CD4-positive, alpha-beta T cell (primary cell): ENCODE data around the gene ABHD4. TPM values are rescaled to one million over a fixed set of nuclear protein-coding genes. Genes with fewer than 3 reads are reported as not detected.

Source experiments
- ATAC-seq: fragments of 200-7000 bp; cut with Tn5 transposase; one replicate; pipeline ENCODE4 v1.10.0; 2022; ENCODE audit warnings: mild to moderate bottlenecking; ENCODE audit not compliant: poor library complexity
- CTCF ChIA-PET: fragments of 350-600 bp; sonication (Branson Sonifier 250); formaldehyde crosslinking; loops from one replicate; lab custom pipeline; 2021; ENCODE audit warnings: antibody characterized with exemption, inconsistent platforms; lab: Charles Lee
- POLR2A ChIA-PET: fragments of 350-600 bp; sonication (Branson Sonifier 250); formaldehyde crosslinking; loops from one replicate; lab custom pipeline; 2021; ENCODE audit warnings: antibody characterized with exemption, inconsistent platforms; lab: Charles Lee
- DNase-seq, 14 experiments: peaks; one replicate each; pipeline ENCODE4 v3.0.0-alpha.2; 2013 to 2020; ENCODE audit warnings: mixed read lengths in 2 of 14
- H3K27ac ChIP-seq, 2 donors: one replicate each; pipeline versions ENCODE4 v1.5.1 to v1.7.0; 2013; ENCODE audit warnings: low read length in 2 of 2, low read depth in 1 of 2, mild to moderate bottlenecking in 1 of 2
- H3K27me3 ChIP-seq, 2 experiments: 1 replicate in 1 of 2; 2 replicates in 1 of 2; pipeline versions ENCODE4 v1.6.1 to v1.7.0; 2013; ENCODE audit warnings: low read length in 2 of 2, control low read depth in 1 of 2, mild to moderate bottlenecking in 1 of 2, moderate library complexity in 1 of 2; ENCODE audit not compliant: insufficient read depth in 2 of 2, control insufficient read depth in 1 of 2
- H3K36me3 ChIP-seq: one replicate; pipeline ENCODE4 v1.6.1; 2013; ENCODE audit warnings: low read length, control low read depth; ENCODE audit not compliant: insufficient read depth
- H3K4me1 ChIP-seq: one replicate; pipeline ENCODE4 v1.6.1; 2013; ENCODE audit warnings: low read length, control low read depth; ENCODE audit not compliant: insufficient read depth
- H3K4me3 ChIP-seq: one replicate; pipeline ENCODE4 v1.5.1; 2013; ENCODE audit warnings: mild to moderate bottlenecking, low read length, moderate library complexity
- H3K9me3 ChIP-seq, 2 experiments: 1 replicate in 1 of 2; 2 replicates in 1 of 2; pipeline versions ENCODE4 v1.6.1 to v1.7.0; 2013; ENCODE audit warnings: low read length in 2 of 2, mild to moderate bottlenecking in 2 of 2, control low read depth in 1 of 2, moderate library complexity in 1 of 2; ENCODE audit not compliant: control insufficient read depth in 1 of 2, insufficient read depth in 1 of 2
- H3K27ac Mint-ChIP-seq: one replicate; pipeline ENCODE4 v1.8.0; 2020; ENCODE audit warnings: mixed read lengths
- H3K27me3 Mint-ChIP-seq: one replicate; pipeline ENCODE4 v1.8.0; 2021; ENCODE audit warnings: mixed read lengths
- H3K36me3 Mint-ChIP-seq: one replicate; pipeline ENCODE4 v1.8.0; 2021; ENCODE audit warnings: low read depth, mixed read lengths
- H3K4me1 Mint-ChIP-seq: one replicate; pipeline ENCODE4 v1.8.0; 2021; ENCODE audit warnings: low read depth, mixed read lengths
- H3K4me3 Mint-ChIP-seq: one replicate; pipeline ENCODE4 v1.8.0; 2020; ENCODE audit warnings: mild to moderate bottlenecking, mixed read lengths
- H3K9me3 Mint-ChIP-seq: one replicate; pipeline ENCODE4 v1.8.0; 2020; ENCODE audit warnings: mixed read lengths
- intact Hi-C, 2 experiments: fragments of 100-400 bp; cut with DNase I in 1 of 2; cut with micrococcal nuclease in 1 of 2; formaldehyde crosslinking; loops; one replicate each; pipeline versions ENCODE4 v1.15.1 to v1.9.0; 2023 to 2025; cut with DNase I, micrococcal nuclease
- total RNA-seq, 174 experiments: library from RNA in 2 of 174; stranded (reverse) in 2 of 174; gene quantifications; one replicate each; pipeline ENCODE4 v1.2.3 and lab custom pipeline; 2021 to 2026
- TF ChIP-seq, protein P1 (sequence below): fragments of 200-600 bp; IDR thresholded peaks from one replicate; pipeline ENCODE4 v1.8.0; 2022; ENCODE audit warnings: antibody characterized with exemption, mild to moderate bottlenecking

ABHD4 gene
- total RNA-seq, 2 experiments from 2014 or later: 7.1 to 8.9 TPM

DNA sequence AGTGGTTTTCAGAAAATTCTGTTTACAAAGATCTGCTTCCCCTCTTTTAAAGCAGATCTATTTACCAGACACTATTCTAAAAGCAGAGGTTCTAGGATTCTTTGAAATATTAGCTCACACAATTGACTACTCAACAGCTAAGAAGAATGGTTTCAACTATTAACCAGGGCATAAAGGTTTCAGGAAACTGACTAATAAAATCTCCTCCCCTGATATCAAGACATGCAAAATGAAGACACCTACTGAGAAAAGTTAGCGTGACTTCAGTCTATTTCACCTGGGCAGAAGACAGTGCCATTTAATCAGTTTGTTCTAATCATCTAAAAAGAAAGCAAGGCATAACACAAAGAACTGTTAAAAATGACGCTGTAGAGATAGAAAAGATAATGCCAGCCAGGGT lies 31.3 kb upstream of the ABHD4 start:
- Histone ChIP-seq H3K27me3 (no peaks in the 10 kb centered on the region), H3K27ac (peak overlapping the region; percentile 79 to 92), H3K36me3 (peaks cover 23% of the 10 kb centered on the region), H3K4me1 (peaks cover 78% of the 10 kb centered on the region), H3K4me3 (no peak overlapping the region), H3K9me3 (no peaks in the 10 kb centered on the region)
- peak overlapping the region; percentile 73 for H3K4me3 Mint-ChIP-seq
- H3K27ac Mint-ChIP-seq: peak overlapping the region; percentile 97
- DNase-seq: peak in 4 of 14 experiments; percentile 21 to 65 (median 56)
- TF ChIP-seq, protein P1, sequence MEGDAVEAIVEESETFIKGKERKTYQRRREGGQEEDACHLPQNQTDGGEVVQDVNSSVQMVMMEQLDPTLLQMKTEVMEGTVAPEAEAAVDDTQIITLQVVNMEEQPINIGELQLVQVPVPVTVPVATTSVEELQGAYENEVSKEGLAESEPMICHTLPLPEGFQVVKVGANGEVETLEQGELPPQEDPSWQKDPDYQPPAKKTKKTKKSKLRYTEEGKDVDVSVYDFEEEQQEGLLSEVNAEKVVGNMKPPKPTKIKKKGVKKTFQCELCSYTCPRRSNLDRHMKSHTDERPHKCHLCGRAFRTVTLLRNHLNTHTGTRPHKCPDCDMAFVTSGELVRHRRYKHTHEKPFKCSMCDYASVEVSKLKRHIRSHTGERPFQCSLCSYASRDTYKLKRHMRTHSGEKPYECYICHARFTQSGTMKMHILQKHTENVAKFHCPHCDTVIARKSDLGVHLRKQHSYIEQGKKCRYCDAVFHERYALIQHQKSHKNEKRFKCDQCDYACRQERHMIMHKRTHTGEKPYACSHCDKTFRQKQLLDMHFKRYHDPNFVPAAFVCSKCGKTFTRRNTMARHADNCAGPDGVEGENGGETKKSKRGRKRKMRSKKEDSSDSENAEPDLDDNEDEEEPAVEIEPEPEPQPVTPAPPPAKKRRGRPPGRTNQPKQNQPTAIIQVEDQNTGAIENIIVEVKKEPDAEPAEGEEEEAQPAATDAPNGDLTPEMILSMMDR: no peak
- intact Hi-C loops: loop anchor here in 1 of 2 experiments (10.0 kb wide), 1 partner anchor 252 kb away; no protein-coding TSS in a partner anchor
- ATAC-seq: no peak
- peaks cover 86% of the 10 kb centered on the region for H3K4me1 Mint-ChIP-seq
- ChIA-PET CTCF (interaction anchor here (0.5 to 10.2 kb wide), 5 partner anchors 11 to 703 kb away, joined by 3 to 211 read pairs (median 3); no protein-coding TSS in a partner anchor), POLR2A (interaction anchor here (0.7 to 9.3 kb wide), 11 partner anchors 8 to 654 kb away, joined by 3 to 104 read pairs (median 4); partner anchors contain the start of gene DAD1)
- no peaks in the 10 kb centered on the region for H3K9me3 Mint-ChIP-seq
- no peaks in the 10 kb centered on the region for H3K27me3 Mint-ChIP-seq
- H3K36me3 Mint-ChIP-seq: peaks cover 35% of the 10 kb centered on the region

DNA sequence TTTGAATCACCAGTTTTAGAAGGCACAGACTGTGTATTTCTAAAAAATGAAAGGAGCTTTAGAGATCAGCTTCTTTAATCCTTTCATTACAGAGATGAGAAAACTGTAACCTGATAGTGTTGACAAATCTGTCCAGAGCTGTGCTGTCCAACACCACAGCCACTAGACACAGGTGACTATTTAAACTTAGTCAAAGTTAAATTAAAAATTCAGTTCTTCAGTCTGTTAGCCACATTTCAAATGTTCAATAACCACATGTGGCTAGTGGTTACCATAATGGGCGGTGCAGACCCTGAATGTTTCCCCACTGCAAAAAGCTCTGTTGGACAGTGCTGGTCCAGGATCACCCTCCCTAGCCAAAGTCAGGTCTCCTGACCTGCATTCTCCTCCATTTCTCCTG lies 30.7 kb upstream of the ABHD4 start:
- H3K4me3 ChIP-seq: no peak overlapping the region
- ATAC-seq (no peak), DNase-seq (peak in 1 of 14 experiments; percentile 13)
- H3K27ac Mint-ChIP-seq: peak overlapping the region; percentile 97
- CTCF ChIA-PET: interaction anchor here (0.8 to 10.2 kb wide), 6 partner anchors 9 to 589 kb away, joined by 3 to 211 read pairs (median 3); no protein-coding TSS in a partner anchor
- no peaks in the 10 kb centered on the region for H3K27me3 Mint-ChIP-seq
- peaks cover 29% of the 10 kb centered on the region for H3K36me3 ChIP-seq
- TF ChIP-seq, protein P1: no peak
- H3K4me3 Mint-ChIP-seq: peak overlapping the region; percentile 73
- H3K9me3 ChIP-seq: no peaks in the 10 kb centered on the region
- H3K4me1 ChIP-seq: peaks cover 72% of the 10 kb centered on the region
- intact Hi-C loops: loop anchor here in 1 of 2 experiments (10.0 kb wide), 1 partner anchor 253 kb away; no protein-coding TSS in a partner anchor
- no peaks in the 10 kb centered on the region for H3K27me3 ChIP-seq
- POLR2A ChIA-PET: interaction anchor here (1.1 to 9.3 kb wide), 8 partner anchors 9 to 655 kb away, joined by 3 to 104 read pairs (median 7); partner anchors contain the start of gene DAD1
- peaks cover 84% of the 10 kb centered on the region for H3K4me1 Mint-ChIP-seq
- H3K27ac ChIP-seq: peak overlapping the region; percentile 79 to 92
- H3K9me3 Mint-ChIP-seq: no peaks in the 10 kb centered on the region
- peaks cover 41% of the 10 kb centered on the region for H3K36me3 Mint-ChIP-seq

DNA sequence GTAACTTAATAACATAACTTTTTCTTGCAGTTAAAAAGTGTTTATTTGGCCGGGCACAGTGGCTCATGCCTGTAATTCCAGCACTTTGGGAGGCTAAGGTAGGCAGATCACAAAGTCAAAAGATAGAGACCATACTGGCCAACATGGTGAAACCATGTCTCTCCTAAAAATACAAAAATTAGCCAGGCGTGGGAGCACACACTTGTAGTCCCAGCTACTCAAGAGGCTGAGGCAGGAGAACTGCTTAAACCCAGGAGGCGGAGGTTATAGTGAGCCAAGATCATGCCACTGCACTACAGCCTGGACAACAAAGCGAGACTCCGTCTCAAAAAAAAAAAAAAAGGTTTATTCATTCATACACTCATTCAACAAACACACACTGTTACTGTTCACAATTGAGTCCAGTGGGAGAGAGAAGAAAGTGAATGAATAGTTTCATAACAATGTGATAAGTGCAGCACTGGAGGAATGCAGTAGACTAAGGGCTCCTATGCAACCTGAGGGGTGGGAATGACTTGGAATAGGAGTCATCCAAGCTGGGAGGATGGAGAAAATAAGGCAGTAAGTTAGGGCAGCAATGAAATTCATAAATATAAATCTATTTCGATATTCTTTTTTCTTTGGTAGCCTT lies 28.9 kb upstream of the ABHD4 start:
- POLR2A ChIA-PET: interaction anchor here (0.7 to 4.9 kb wide), 37 partner anchors 9 to 846 kb away, joined by 3 to 218 read pairs (median 7); partner anchors contain the start of genes AJUBA, DAD1, OXA1L and PRMT5
- intact Hi-C loops: loop anchor here in 1 of 2 experiments (10.0 kb wide), 1 partner anchor 254 kb away; no protein-coding TSS in a partner anchor
- CTCF ChIA-PET: interaction anchor here (0.5 to 10.2 kb wide), 46 partner anchors 9 to 857 kb away, joined by 3 to 211 read pairs (median 10); partner anchors contain the start of genes DAD1 and MRPL52
- Histone ChIP-seq H3K9me3 (no peaks in the 10 kb centered on the region), H3K27ac (peak overlapping the region; percentile 79 to 92), H3K27me3 (no peaks in the 10 kb centered on the region), H3K4me3 (peak overlapping the region; percentile 45), H3K36me3 (peaks cover 39% of the 10 kb centered on the region), H3K4me1 (peaks cover 54% of the 10 kb centered on the region)
- peaks cover 76% of the 10 kb centered on the region for H3K4me1 Mint-ChIP-seq
- ATAC-seq: no peak
- peak overlapping the region; percentile 97 for H3K27ac Mint-ChIP-seq
- DNase-seq: no peak
- H3K27me3 Mint-ChIP-seq: no peaks in the 10 kb centered on the region
- H3K9me3 Mint-ChIP-seq: no peaks in the 10 kb centered on the region
- TF ChIP-seq, protein P1: no peak
- H3K4me3 Mint-ChIP-seq: peak overlapping the region; percentile 73
- peaks cover 54% of the 10 kb centered on the region for H3K36me3 Mint-ChIP-seq
